ENCODE data around the gene HDAC10.

GRCh38 chr22:50262973-50263617 is 12.0 kb upstream of the HDAC10 start:
- TF ChIP-seq POLR2A (IDR thresholded peaks at IDR 0.05) (no peak), CTCF (IDR thresholded peaks at IDR 0.05) (no peak)
